Upper lobe of left lung (tissue), 6 donors: ENCODE data around the gene SENP7. TPM values are rescaled to one million over a fixed set of nuclear protein-coding genes. Genes with fewer than 3 reads are reported as not detected.

Experiments
- ATAC-seq, 2 donors: fragments of 200-7000 bp; cut with Tn5 transposase; one replicate each; pipeline ENCODE4 v1.9.1; 2022; ENCODE audit warnings: mild to moderate bottlenecking in 2 of 2, moderate library complexity in 2 of 2; ENCODE audit not compliant: low FRiP score in 2 of 2
- DNase-seq, 2 donors: peaks; one replicate each; pipeline ENCODE4 v3.0.0-alpha.2; 2019 to 2020
- H3K27ac ChIP-seq, 4 donors: fragments of 200-600 bp; sonication (generic); one replicate each; pipeline ENCODE4 v1.5.1; 2016 to 2019
- H3K27me3 ChIP-seq, 4 donors: fragments of 200-600 bp; sonication (generic); one replicate each; pipeline ENCODE4 v1.5.1; 2017 to 2019
- H3K36me3 ChIP-seq, 4 donors: fragments of 200-600 bp; sonication (generic); one replicate each; pipeline ENCODE4 v1.5.1; 2016 to 2019
- H3K4me1 ChIP-seq, 4 donors: fragments of 200-600 bp; sonication (generic); one replicate each; pipeline ENCODE4 v1.5.1; 2018 to 2019
- H3K4me3 ChIP-seq, 4 donors: fragments of 200-600 bp; sonication (generic); one replicate each; pipeline ENCODE4 v1.5.1; 2017 to 2019; ENCODE audit warnings: mild to moderate bottlenecking in 2 of 4, moderate library complexity in 1 of 4
- H3K9me3 ChIP-seq, 4 donors: fragments of 200-600 bp; sonication (generic); one replicate each; pipeline ENCODE4 v1.5.1; 2018 to 2019
- CTCF ChIP-seq, 6 experiments: fragments of 450-650 bp in 4 of 6; fragments of 200-600 bp in 2 of 6; sonication (generic) in 2 of 6; IDR thresholded peaks; one replicate each; pipeline ENCODE4 v1.5.1; 2016 to 2019; ENCODE audit warnings: antibody characterized with exemption in 6 of 6
- EP300 ChIP-seq, 4 donors: sonication (generic); formaldehyde crosslinking; IDR thresholded peaks; one replicate each; pipeline ENCODE4 v1.5.1; 2017; ENCODE audit warnings: antibody characterized with exemption in 4 of 4, control low read depth in 2 of 4
- POLR2A ChIP-seq, 4 donors: fragments of 450-650 bp; IDR thresholded peaks; one replicate each; pipeline ENCODE4 v1.5.1; 2016 to 2017; ENCODE audit warnings: antibody characterized with exemption in 4 of 4, mild to moderate bottlenecking in 2 of 4
- POLR2AphosphoS5 ChIP-seq, 2 donors: sonication (generic); formaldehyde crosslinking; IDR thresholded peaks; one replicate each; pipeline ENCODE4 v1.5.1; 2017; ENCODE audit warnings: antibody characterized with exemption in 2 of 2
- WGBS, 2 donors: methylation state at CpG; one replicate each; pipeline ENCODE4 v1.1.5; 2017 to 2018; 5-methylcytosine and 5-hydroxymethylcytosine counted together
- total RNA-seq, 6 donors: library from RNA; depleted of rRNA in 4 of 6; stranded (reverse); fragments of >200 nt in 4 of 6; gene quantifications; one replicate each; pipeline versions ENCODE4 v1.1.0 to v1.2.1, GENCODE V29; 2016 to 2021
- donor health status: DM: no; HTN: no; CAD: no; lungs with moderate emphysema.
- donor health status: DM: no; HTN: yes; CAD: no; lungs with severe emphysema.

The SENP7 gene
- total RNA-seq, 6 donors from 2014 or later: 6.0 to 34.6 (median 14.3) TPM

- Histone ChIP-seq H3K36me3 (no peaks in the 10 kb centered on the region), H3K9me3 (no peaks in the 10 kb centered on the region), H3K27me3 (no peaks in the 10 kb centered on the region), H3K4me3 (no peak overlapping the region), H3K27ac (no peak overlapping the region), H3K4me1 (no peaks in the 10 kb centered on the region)
- no peak for ATAC-seq
- no peak for DNase-seq
- WGBS, 2 donors: 78 to 90% methylated on average over 1 of the region's 1 CpG
- TF ChIP-seq POLR2A (IDR thresholded peaks at IDR 0.05): no peak
- no peak for TF ChIP-seq POLR2AphosphoS5 (IDR thresholded peaks at IDR 0.05)
- TF ChIP-seq EP300 (IDR thresholded peaks at IDR 0.05): no peak
- TF ChIP-seq CTCF (IDR thresholded peaks at IDR 0.05): no peak
These were observed 94.2 kb downstream of the SENP7 start for GRCh38 chr3:101418851-101419250.

- Histone ChIP-seq H3K36me3 (no peaks in the 10 kb centered on the region), H3K27me3 (no peaks in the 10 kb centered on the region), H3K4me1 (no peaks in the 10 kb centered on the region), H3K27ac (no peak overlapping the region), H3K9me3 (peaks cover 0 to 2% (median 0%) of the 10 kb centered on the region in 4 donors), H3K4me3 (no peak overlapping the region)
- no peak for TF ChIP-seq POLR2AphosphoS5 (IDR thresholded peaks at IDR 0.05)
- TF ChIP-seq CTCF (IDR thresholded peaks at IDR 0.05): no peak
- no peak for TF ChIP-seq POLR2A (IDR thresholded peaks at IDR 0.05)
- no peak for TF ChIP-seq EP300 (IDR thresholded peaks at IDR 0.05)
- ATAC-seq (peak in 1 of 2 donors; percentile 24), DNase-seq (peak in 1 of 2 donors; percentile 13)
- 81 to 98% methylated on average over 6 of the region's 6 CpGs for WGBS, 2 donors
These were observed 98.9 kb downstream of the SENP7 start for GRCh38 chr3:101414121-101414520.

- Histone ChIP-seq H3K27ac (no peak overlapping the region), H3K4me1 (no peaks in the 10 kb centered on the region), H3K36me3 (no peaks in the 10 kb centered on the region), H3K9me3 (peaks cover 0 to 4% (median 2%) of the 10 kb centered on the region in 4 donors), H3K4me3 (no peak overlapping the region), H3K27me3 (no peaks in the 10 kb centered on the region)
- 85 to 91% methylated on average over 2 of the region's 2 CpGs for WGBS, 2 donors
- no peak for TF ChIP-seq POLR2AphosphoS5 (IDR thresholded peaks at IDR 0.05)
- no peak for TF ChIP-seq EP300 (IDR thresholded peaks at IDR 0.05)
- TF ChIP-seq POLR2A (IDR thresholded peaks at IDR 0.05): no peak
- TF ChIP-seq CTCF (IDR thresholded peaks at IDR 0.05): no peak
- ATAC-seq: no peak
- DNase-seq: no peak
These were observed 99.4 kb downstream of the SENP7 start for GRCh38 chr3:101413656-101414055.

- no peaks in the 10 kb centered on the region for H3K27me3 ChIP-seq
- no peaks in the 10 kb centered on the region for H3K4me1 ChIP-seq
- no peak for TF ChIP-seq EP300 (IDR thresholded peaks at IDR 0.05)
- no peak for TF ChIP-seq POLR2A (IDR thresholded peaks at IDR 0.05)
- no peak for TF ChIP-seq CTCF (IDR thresholded peaks at IDR 0.05)
- no peak for TF ChIP-seq POLR2AphosphoS5 (IDR thresholded peaks at IDR 0.05)
- no peaks in the 10 kb centered on the region for H3K36me3 ChIP-seq
- DNase-seq (no peak), ATAC-seq (no peak)
- WGBS, 2 donors: 72 to 93% methylated on average over 1 of the region's 1 CpG
- peaks cover 6 to 12% (median 6%) of the 10 kb centered on the region in 4 donors for H3K9me3 ChIP-seq
- no peak overlapping the region for H3K4me3 ChIP-seq
- no peak overlapping the region for H3K27ac ChIP-seq
These were observed 121.5 kb downstream of the SENP7 start for GRCh38 chr3:101391413-101391950.

- H3K27ac ChIP-seq: no peak overlapping the region
- no peaks in the 10 kb centered on the region for H3K4me1 ChIP-seq
- TF ChIP-seq EP300 (IDR thresholded peaks at IDR 0.05): no peak
- TF ChIP-seq CTCF (IDR thresholded peaks at IDR 0.05): no peak
- ATAC-seq (no peak), DNase-seq (no peak)
- H3K9me3 ChIP-seq: peaks cover 6 to 12% (median 6%) of the 10 kb centered on the region in 4 donors
- H3K36me3 ChIP-seq: peaks cover 0 to 2% (median 0%) of the 10 kb centered on the region in 4 donors
- no peak overlapping the region for H3K4me3 ChIP-seq
- H3K27me3 ChIP-seq: no peaks in the 10 kb centered on the region
These were observed 124.3 kb downstream of the SENP7 start for GRCh38 chr3:101388706-101389105.
